ENCODE results near the gene CREM. TPM values are rescaled to one million over a fixed set of nuclear protein-coding genes. Genes with fewer than 3 reads are reported as not detected.
A peak's percentile ranks its signal among the peaks of the same experiment; 100 is the strongest.

The CREM gene
- total RNA-seq, 1 donor from 2014 or later, result 39.4 TPM

DNA sequence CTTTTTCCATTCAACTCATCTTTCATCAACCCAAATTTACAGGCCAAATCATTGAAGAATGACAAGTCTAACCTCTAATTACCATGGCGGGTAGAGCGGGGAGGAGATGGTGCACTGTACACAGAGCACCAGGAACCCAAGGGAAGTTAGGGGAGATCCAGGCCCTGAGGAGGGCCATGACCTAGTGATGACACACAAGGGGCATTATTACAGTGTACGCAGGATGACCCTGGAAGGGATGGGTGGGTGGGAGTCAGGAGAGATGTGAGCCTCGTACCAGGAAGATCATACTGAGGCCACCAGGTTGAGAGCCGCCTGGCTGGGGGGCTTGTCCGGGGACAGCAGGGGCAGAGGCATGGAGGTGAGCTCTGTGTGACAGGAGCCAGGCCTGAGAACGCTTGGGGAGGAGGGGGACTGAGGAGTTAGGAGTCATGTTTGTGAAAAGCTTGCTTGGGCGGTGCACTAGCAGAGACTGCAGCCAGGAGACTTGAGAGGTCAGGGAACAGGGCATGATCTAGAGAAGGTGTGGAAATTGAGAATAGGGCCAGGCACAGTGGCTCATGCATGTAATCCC lies 120.2 kb downstream of the CREM start:
- no peaks in the 10 kb centered on the region for H3K27me3 ChIP-seq (ENCODE audit: control insufficient read depth, insufficient read depth, low read length)
- no peak overlapping the region for H3K4me3 ChIP-seq (ENCODE audit: low read depth, low read length)
- TF ChIP-seq, protein P1, sequence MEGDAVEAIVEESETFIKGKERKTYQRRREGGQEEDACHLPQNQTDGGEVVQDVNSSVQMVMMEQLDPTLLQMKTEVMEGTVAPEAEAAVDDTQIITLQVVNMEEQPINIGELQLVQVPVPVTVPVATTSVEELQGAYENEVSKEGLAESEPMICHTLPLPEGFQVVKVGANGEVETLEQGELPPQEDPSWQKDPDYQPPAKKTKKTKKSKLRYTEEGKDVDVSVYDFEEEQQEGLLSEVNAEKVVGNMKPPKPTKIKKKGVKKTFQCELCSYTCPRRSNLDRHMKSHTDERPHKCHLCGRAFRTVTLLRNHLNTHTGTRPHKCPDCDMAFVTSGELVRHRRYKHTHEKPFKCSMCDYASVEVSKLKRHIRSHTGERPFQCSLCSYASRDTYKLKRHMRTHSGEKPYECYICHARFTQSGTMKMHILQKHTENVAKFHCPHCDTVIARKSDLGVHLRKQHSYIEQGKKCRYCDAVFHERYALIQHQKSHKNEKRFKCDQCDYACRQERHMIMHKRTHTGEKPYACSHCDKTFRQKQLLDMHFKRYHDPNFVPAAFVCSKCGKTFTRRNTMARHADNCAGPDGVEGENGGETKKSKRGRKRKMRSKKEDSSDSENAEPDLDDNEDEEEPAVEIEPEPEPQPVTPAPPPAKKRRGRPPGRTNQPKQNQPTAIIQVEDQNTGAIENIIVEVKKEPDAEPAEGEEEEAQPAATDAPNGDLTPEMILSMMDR (IDR thresholded peaks at IDR 0.05; ENCODE audit: insufficient read depth, low read length, poor library complexity, severe bottlenecking), result no peak
- no peak for DNase-seq (ENCODE audit: low read depth)
- H3K36me3 ChIP-seq (ENCODE audit: control insufficient read depth, insufficient read depth, low read length), result no peaks in the 10 kb centered on the region

DNA sequence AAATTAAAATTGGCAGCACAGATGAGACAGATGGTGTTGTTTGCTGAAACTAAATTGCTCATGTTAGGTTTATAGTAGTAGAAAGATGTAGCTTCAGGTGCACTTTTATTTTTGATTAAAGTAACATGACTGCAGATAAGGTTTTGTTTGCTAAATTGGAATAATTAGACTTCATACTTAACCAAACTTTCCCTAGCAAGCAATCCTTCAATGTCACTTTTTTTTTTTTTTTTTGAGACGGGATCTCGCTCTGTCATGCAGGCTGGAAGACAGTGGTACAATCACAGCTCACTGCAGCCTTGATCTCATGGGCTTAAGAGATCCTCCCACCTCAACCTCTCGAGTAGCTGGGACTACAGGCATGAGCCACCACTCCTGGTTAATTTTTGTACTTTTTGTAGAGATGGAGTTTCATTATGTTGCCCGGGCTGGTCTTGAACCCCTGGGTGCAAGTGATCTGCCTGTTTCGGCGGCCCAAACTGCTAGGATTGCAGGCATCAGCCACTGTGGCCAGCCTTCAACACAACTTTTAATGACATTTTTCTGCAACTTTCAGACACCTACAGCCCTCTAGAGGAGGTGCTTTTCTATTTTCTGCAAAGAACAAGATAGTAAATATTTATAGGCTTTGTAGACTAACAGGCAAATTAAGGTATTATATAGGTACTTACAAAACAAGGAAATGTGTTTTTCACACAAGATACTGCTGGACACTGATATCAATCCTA lies 124.9 kb downstream of the CREM start:
- no peaks in the 10 kb centered on the region for H3K27me3 ChIP-seq (ENCODE audit: control insufficient read depth, insufficient read depth, low read length)
- H3K36me3 ChIP-seq (ENCODE audit: control insufficient read depth, insufficient read depth, low read length), result no peaks in the 10 kb centered on the region
- no peak overlapping the region for H3K4me3 ChIP-seq (ENCODE audit: low read depth, low read length)
- TF ChIP-seq, protein P1 (IDR thresholded peaks at IDR 0.05; ENCODE audit: insufficient read depth, low read length, poor library complexity, severe bottlenecking), result no peak
- DNase-seq (ENCODE audit: low read depth), result no peak

DNA sequence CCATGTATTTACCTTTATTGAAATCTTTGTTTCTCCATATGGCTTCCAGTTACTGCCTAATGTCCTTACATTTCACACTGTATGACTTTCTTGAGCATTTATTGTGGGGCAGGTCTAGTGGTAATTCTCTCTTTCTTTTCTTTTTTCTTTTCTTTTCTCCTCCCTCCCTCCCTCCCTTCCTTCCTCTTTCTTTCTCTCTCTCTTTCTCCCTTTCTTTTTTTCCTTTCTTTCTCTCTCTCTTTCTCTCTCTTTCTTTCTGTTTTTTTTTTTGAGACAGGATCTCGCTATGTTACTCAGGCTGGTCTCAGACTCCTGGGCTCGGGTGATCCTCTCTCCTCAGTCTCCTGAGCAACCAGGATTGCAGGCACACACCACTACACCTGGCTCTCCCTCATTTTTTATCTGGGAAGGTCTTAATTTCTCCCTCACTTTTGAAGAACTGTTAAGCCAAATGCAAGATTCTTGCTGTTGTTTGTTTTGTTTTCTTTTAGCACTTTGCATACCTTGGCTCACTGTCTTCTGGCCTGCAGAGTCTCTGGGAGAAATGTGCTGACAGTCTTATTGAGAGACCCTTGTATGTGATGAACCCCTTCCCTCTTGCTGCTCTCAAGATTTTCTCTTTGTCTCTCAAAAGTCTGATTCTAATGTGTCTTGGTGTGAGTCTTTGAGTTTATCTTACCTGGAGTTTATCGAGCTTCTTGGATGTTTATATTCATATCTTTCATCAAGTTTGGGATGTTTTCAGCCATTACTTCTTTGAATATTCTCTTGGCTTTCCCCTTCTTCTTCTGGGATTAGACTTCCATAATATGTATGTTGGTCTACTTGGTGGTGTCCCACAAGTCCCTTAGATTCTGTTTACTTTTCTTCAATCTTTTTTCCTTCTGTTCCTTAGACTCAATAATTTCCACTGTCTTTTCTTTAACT lies 130.7 kb downstream of the CREM start:
- TF ChIP-seq, protein P1 (IDR thresholded peaks at IDR 0.05; ENCODE audit: insufficient read depth, low read length, poor library complexity, severe bottlenecking), result no peak
- no peaks in the 10 kb centered on the region for H3K36me3 ChIP-seq (ENCODE audit: control insufficient read depth, insufficient read depth, low read length)
- H3K27me3 ChIP-seq (ENCODE audit: control insufficient read depth, insufficient read depth, low read length), result no peaks in the 10 kb centered on the region
- H3K4me3 ChIP-seq (ENCODE audit: low read depth, low read length), result no peak overlapping the region
- no peak for DNase-seq (ENCODE audit: low read depth)

GRCh38 chr10:35259769-35260397 lies 133.2 kb downstream of the CREM start:
- TF ChIP-seq, protein P1 (IDR thresholded peaks at IDR 0.05; ENCODE audit: insufficient read depth, low read length, poor library complexity, severe bottlenecking), result no peak
- Histone ChIP-seq H3K36me3 (ENCODE audit: control insufficient read depth, insufficient read depth, low read length) (no peaks in the 10 kb centered on the region), H3K27me3 (ENCODE audit: control insufficient read depth, insufficient read depth, low read length) (no peaks in the 10 kb centered on the region), H3K4me3 (ENCODE audit: low read depth, low read length) (no peak overlapping the region)
- DNase-seq (ENCODE audit: low read depth), result peak; percentile 90

- no peak for DNase-seq (ENCODE audit: low read depth)
- H3K36me3 ChIP-seq (ENCODE audit: control insufficient read depth, insufficient read depth, low read length), result no peaks in the 10 kb centered on the region
- H3K4me3 ChIP-seq (ENCODE audit: low read depth, low read length), result no peak overlapping the region
- TF ChIP-seq, protein P1 (IDR thresholded peaks at IDR 0.05; ENCODE audit: insufficient read depth, low read length, poor library complexity, severe bottlenecking), result no peak
- H3K27me3 ChIP-seq (ENCODE audit: control insufficient read depth, insufficient read depth, low read length), result no peaks in the 10 kb centered on the region
These were observed 135.8 kb downstream of the CREM start for GRCh38 chr10:35262436-35262835.

Other genes with a start within 250 kb of the CREM start
- gene CUL2, start 36.5 kb upstream of the CREM start, total RNA-seq, result 24.9 and 33.8 TPM in 2 replicates
- gene CCNY, start 209.7 kb downstream of the CREM start, total RNA-seq, result 41.3 and 55.7 TPM in 2 replicates

Measured in kidney epithelial cell (primary cell).